Activated CD4-positive, CD25-positive, alpha-beta regulatory T cell treated with anti-CD3 and anti-CD28 coated beads, Interleukin-2, amount 50 U/mL, for 72 hours (primary cell): ENCODE results near the gene GFI1.
"Not testable (repeated sequence)": the region's sequence is repeated elsewhere in the genome, so short reads cannot be mapped to it uniquely, and the experiment has no call there.

Experiments
- DNase-seq: peaks from one replicate; pipeline ENCODE4 v3.0.0; 2021

Gene GFI1

GRCh38 chr1:92464588-92465255 is 22.0 kb downstream of the GFI1 start:
- no peak for DNase-seq

GRCh38 chr1:92461364-92462097 is 25.2 kb downstream of the GFI1 start:
- no peak for DNase-seq

GRCh38 chr1:92459871-92460320 is 26.8 kb downstream of the GFI1 start:
- no peak for DNase-seq

GRCh38 chr1:92458146-92458545 is 28.6 kb downstream of the GFI1 start:
- no peak for DNase-seq

- DNase-seq, result no peak
Observed at GRCh38 chr1:92447976-92448375, 38.7 kb downstream of the GFI1 start.

GRCh38 chr1:92447033-92447681 is 39.6 kb downstream of the GFI1 start:
- DNase-seq, result no peak

- no peak for DNase-seq
Observed at GRCh38 chr1:92446546-92446945, 40.2 kb downstream of the GFI1 start.

GRCh38 chr1:92445865-92446264 is 40.9 kb downstream of the GFI1 start:
- no peak for DNase-seq

GRCh38 chr1:92444351-92444750 is 42.4 kb downstream of the GFI1 start:
- DNase-seq, result no peak

- DNase-seq, result no peak
Observed at GRCh38 chr1:92443893-92444292, 42.8 kb downstream of the GFI1 start.

GRCh38 chr1:92442351-92442750 is 44.4 kb downstream of the GFI1 start:
- DNase-seq, result no peak

GRCh38 chr1:92441697-92442342 is 44.9 kb downstream of the GFI1 start:
- DNase-seq, result no peak

GRCh38 chr1:92441316-92441696 is 45.4 kb downstream of the GFI1 start:
- no peak for DNase-seq

GRCh38 chr1:92439291-92439690 is 47.4 kb downstream of the GFI1 start:
- DNase-seq, result no peak

- DNase-seq, result not testable (repeated sequence)
Observed at GRCh38 chr1:92434572-92434971, 52.2 kb downstream of the GFI1 start.

GRCh38 chr1:92430030-92430429 is 56.7 kb downstream of the GFI1 start:
- DNase-seq, result no peak

GRCh38 chr1:92425617-92426016 is 61.1 kb downstream of the GFI1 start:
- no peak for DNase-seq
